WI38 (cell line): ENCODE data around the gene TESK2.

Experiments used
- H3K4me3 ChIP-seq: 2 replicates; pipeline ENCODE4 v1.5.1; 2011; ENCODE audit warnings: low read depth, mild to moderate bottlenecking, control low read depth, low read length
- CTCF ChIP-seq: IDR thresholded peaks from 2 replicates; pipeline ENCODE4 v1.5.1; 2012; ENCODE audit warnings: low read depth, mild to moderate bottlenecking, control low read depth, low read length

Gene TESK2

DNA sequence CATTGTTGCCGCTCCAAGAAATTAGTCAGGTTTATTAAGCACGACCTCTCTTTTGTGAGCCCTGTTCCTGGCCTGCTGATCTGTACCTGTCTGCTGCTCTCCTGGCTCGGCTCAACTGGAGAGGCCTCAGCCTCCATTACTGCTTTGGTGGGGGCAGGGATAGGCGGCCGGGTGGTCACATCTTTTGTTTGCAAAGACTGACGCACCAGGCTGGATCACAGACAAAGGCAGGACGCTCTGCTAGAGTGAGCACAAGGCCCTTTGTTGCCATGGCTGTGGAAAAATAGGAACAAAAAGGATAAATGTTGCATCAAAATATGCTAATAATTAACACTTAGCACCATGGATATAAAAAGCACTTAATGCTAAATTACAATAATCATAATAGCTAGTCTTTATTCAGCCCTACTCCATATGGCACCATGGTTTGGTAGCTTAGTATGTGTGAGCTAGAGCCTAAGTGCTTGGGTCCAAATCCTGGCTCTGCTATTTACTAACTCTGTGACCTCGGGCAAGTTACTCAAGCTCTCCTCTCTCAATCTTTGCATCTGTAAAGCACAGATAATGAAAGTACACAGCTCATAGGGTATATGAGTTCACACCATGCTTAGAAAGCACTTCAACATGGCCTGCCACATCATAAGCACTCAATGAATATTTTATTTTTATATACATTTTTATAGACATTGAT lies 193.2 kb downstream of the TESK2 start:
- TF ChIP-seq CTCF: no peak
- no peak overlapping the region for H3K4me3 ChIP-seq
